SK-N-MC (cell line): ENCODE data around the gene HMGN3.

ENCODE experiments used
- EZH2 ChIP-seq: fragments of 200-600 bp; sonication (generic); IDR thresholded peaks from one replicate; pipeline ENCODE4 v1.6.1; 2017; ENCODE audit warnings: antibody characterized with exemption
- FOXP2 ChIP-seq: optimal IDR thresholded peaks from 2 replicates; pipeline ENCODE3; 2011; ENCODE audit warnings: mild to moderate bottlenecking, moderate library complexity; ENCODE audit not compliant: insufficient read depth; ENCODE audit errors: extremely low read length, control extremely low read depth

DNA sequence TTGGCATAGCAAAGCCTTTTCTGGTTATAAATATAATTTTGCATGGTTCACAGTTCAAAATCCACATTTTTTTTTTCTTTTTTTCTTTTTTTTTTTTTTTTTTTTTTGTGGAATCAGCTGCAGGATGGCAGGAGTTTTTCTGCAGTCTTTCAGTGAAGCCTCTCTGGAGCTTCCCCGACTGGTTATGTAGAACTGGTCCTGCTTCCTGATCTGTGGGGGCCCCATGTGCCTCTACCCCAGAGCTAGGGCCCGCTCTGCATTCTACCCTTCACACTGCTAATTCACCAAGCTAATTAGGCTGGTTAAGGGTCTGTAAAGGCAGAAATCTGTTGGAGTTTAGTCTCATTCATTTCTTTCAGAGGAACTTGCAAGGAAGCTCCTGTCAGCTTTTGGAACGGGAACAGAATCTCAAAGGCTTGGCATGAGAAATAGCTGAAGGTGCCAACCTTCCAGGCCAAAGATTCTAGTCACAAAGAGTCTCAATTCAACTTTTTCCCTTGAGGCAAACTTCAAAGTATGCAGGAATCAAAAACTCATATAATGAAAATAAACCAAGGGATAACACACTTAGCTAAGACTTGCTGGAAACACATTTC, 45.5 kb downstream of the HMGN3 start:
- no peak for TF ChIP-seq FOXP2
- no peak for TF ChIP-seq EZH2
